IMR-90 (cell line): ENCODE results near the gene COL23A1. TPM values are rescaled to one million over a fixed set of nuclear protein-coding genes. Genes with fewer than 3 reads are reported as not detected.

Experiments
- ATAC-seq: fragments of 200-7000 bp; cut with Tn5 transposase; 2 replicates; pipeline ENCODE4 v1.9.1; 2020; ENCODE audit warnings: low read depth, mild to moderate bottlenecking, moderate library complexity
- BruUV-seq: library from RNA; stranded (reverse); fragments of 400-500 nt; replicated peaks from 2 replicates; lab custom pipeline; 2021; lab: Mats Ljungman, UMichigan
- CTCF ChIA-PET: fragments of 300-600 bp; formaldehyde crosslinking; extraction: SDS; loops from one replicate; lab custom pipeline; 2021; ENCODE audit warnings: antibody characterized with exemption; lab: Yijun Ruan, JAX
- POLR2A ChIA-PET: fragments of 300-600 bp; sonication (Branson Sonifier 250); formaldehyde crosslinking; loops from one replicate; lab custom pipeline; 2022; ENCODE audit warnings: antibody characterized with exemption; ENCODE audit not compliant: unreplicated experiment; lab: Charles Lee
- DNase-seq: peaks from one replicate; pipeline ENCODE4 v3.0.0; 2013
- H2AFZ ChIP-seq: replicated peaks from 2 replicates; pipeline ENCODE3; 2013; ENCODE audit warnings: low read length, mild to moderate bottlenecking; ENCODE audit not compliant: poor library complexity
- H2AK5ac ChIP-seq: 2 replicates; pipeline ENCODE4 v1.6.1; 2013; ENCODE audit warnings: low read depth, low read length, inconsistent platforms
- H2AK9ac ChIP-seq: replicated peaks from 2 replicates; pipeline ENCODE3; 2013; ENCODE audit warnings: mild to moderate bottlenecking, low read depth, low read length, moderate library complexity; ENCODE audit not compliant: poor library complexity
- H2BK120ac ChIP-seq: 2 replicates; pipeline ENCODE4 v1.6.1; 2013; ENCODE audit warnings: low read depth, low read length, inconsistent platforms
- H2BK15ac ChIP-seq: 3 replicates; pipeline ENCODE4 v1.6.1; 2013; ENCODE audit warnings: low read depth, low read length, inconsistent platforms
- H2BK20ac ChIP-seq: 2 replicates; pipeline ENCODE4 v1.6.1; 2013; ENCODE audit warnings: low read depth, mild to moderate bottlenecking, inconsistent platforms, low read length, moderate library complexity
- H2BK5ac ChIP-seq: 2 replicates; pipeline ENCODE4 v1.6.1; 2013; ENCODE audit warnings: mild to moderate bottlenecking, low read depth, low read length, inconsistent platforms; ENCODE audit not compliant: poor library complexity, severe bottlenecking
- H3K14ac ChIP-seq: replicated peaks from 2 replicates; pipeline ENCODE4 v1.6.1; 2013; ENCODE audit warnings: low read depth, low read length, inconsistent platforms
- H3K18ac ChIP-seq: 2 replicates; pipeline ENCODE4 v1.6.1; 2013; ENCODE audit warnings: low read depth, low read length, control low read depth
- H3K23ac ChIP-seq: 2 replicates; pipeline ENCODE4 v1.6.1; 2013; ENCODE audit warnings: low read depth, low read length, inconsistent platforms
- H3K27ac ChIP-seq: 2 replicates; pipeline ENCODE4 v1.5.1; 2013; ENCODE audit warnings: mild to moderate bottlenecking, control low read depth, low read length; ENCODE audit not compliant: insufficient read depth
- H3K27me3 ChIP-seq: 2 replicates; pipeline ENCODE4 v1.6.1; 2013; ENCODE audit warnings: low read length; ENCODE audit not compliant: control insufficient read depth, insufficient read depth
- H3K36me3 ChIP-seq: 2 replicates; pipeline ENCODE4 v1.6.1; 2013; ENCODE audit warnings: low read length, mixed read lengths; ENCODE audit not compliant: control insufficient read depth, insufficient read depth
- H3K4ac ChIP-seq: 2 replicates; pipeline ENCODE4 v1.6.1; 2013; ENCODE audit warnings: low read depth, low read length, inconsistent platforms
- H3K4me1 ChIP-seq: 2 replicates; pipeline ENCODE4 v1.6.1; 2013; ENCODE audit warnings: low read length, mixed read lengths; ENCODE audit not compliant: control insufficient read depth, insufficient read depth
- H3K4me2 ChIP-seq: 2 replicates; pipeline ENCODE4 v1.6.1; 2013; ENCODE audit warnings: low read depth, mild to moderate bottlenecking, control low read depth, low read length, moderate library complexity
- H3K4me3 ChIP-seq: 2 replicates; pipeline ENCODE4 v1.5.1; 2013; ENCODE audit warnings: low read depth, mild to moderate bottlenecking, control low read depth, low read length, moderate library complexity; ENCODE audit not compliant: insufficient read depth
- H3K56ac ChIP-seq: 2 replicates; pipeline ENCODE4 v1.6.1; 2013; ENCODE audit warnings: low read length, inconsistent platforms; ENCODE audit not compliant: insufficient read depth; ENCODE audit errors: extremely low read depth
- H3K79me1 ChIP-seq, 2 experiments: 2 replicates each; pipeline ENCODE4 v1.6.1; 2013; ENCODE audit warnings: low read length in 2 of 2, inconsistent platforms in 1 of 2, low read depth in 1 of 2
- H3K9ac ChIP-seq: 2 replicates; pipeline ENCODE4 v1.6.1; 2013; ENCODE audit warnings: low read depth, low read length, control low read depth
- H3K9me1 ChIP-seq: 2 replicates; pipeline ENCODE4 v1.6.1; 2013; ENCODE audit warnings: low read length, inconsistent platforms; ENCODE audit not compliant: insufficient read depth
- H3K9me3 ChIP-seq: 2 replicates; pipeline ENCODE4 v1.6.1; 2013; ENCODE audit warnings: low read length; ENCODE audit not compliant: control insufficient read depth, insufficient read depth
- H4K20me1 ChIP-seq: 2 replicates; pipeline ENCODE4 v1.6.1; 2013; ENCODE audit warnings: low read length, inconsistent platforms; ENCODE audit not compliant: insufficient read depth
- H4K5ac ChIP-seq: 2 replicates; pipeline ENCODE4 v1.6.1; 2013; ENCODE audit warnings: mild to moderate bottlenecking, low read depth, low read length, control low read depth
- H4K8ac ChIP-seq, 2 experiments: 2 replicates each; pipeline ENCODE4 v1.6.1; 2013; ENCODE audit warnings: low read depth in 2 of 2, low read length in 2 of 2, control low read depth in 1 of 2, inconsistent platforms in 1 of 2
- H4K91ac ChIP-seq: 2 replicates; pipeline ENCODE4 v1.6.1; 2013; ENCODE audit warnings: low read depth, low read length, inconsistent platforms; ENCODE audit not compliant: insufficient read depth
- BHLHE40 ChIP-seq: fragments of 150-350 bp; IDR thresholded peaks from 2 replicates; pipeline ENCODE4 v1.6.1; 2016; ENCODE audit warnings: mild to moderate bottlenecking, low read depth, low read length
- CEBPB ChIP-seq: IDR thresholded peaks from 2 replicates; pipeline ENCODE4 v1.6.1; 2012; ENCODE audit warnings: low read depth, low read length, improper control_type of control experiment
- CHD1 ChIP-seq: IDR thresholded peaks from 2 replicates; pipeline ENCODE4 v1.6.1; 2012; ENCODE audit warnings: low read depth, low read length, improper control_type of control experiment
- ELK1 ChIP-seq: fragments of 150-350 bp; IDR thresholded peaks from 2 replicates; pipeline ENCODE4 v1.6.1; 2016; ENCODE audit warnings: low read depth, mild to moderate bottlenecking, low read length, moderate library complexity, borderline replicate concordance
- FOS ChIP-seq: fragments of 150-350 bp; IDR thresholded peaks from 2 replicates; pipeline ENCODE4 v1.6.1; 2016; ENCODE audit warnings: low read depth, low read length
- MAFK ChIP-seq: IDR thresholded peaks from 2 replicates; pipeline ENCODE4 v1.6.1; 2012; ENCODE audit warnings: low read depth, low read length, improper control_type of control experiment
- MAZ ChIP-seq: IDR thresholded peaks from 2 replicates; pipeline ENCODE4 v1.6.1; 2012; ENCODE audit warnings: low read depth, mild to moderate bottlenecking, low read length, improper control_type of control experiment, moderate library complexity, borderline replicate concordance
- MXI1 ChIP-seq: IDR thresholded peaks from 2 replicates; pipeline ENCODE4 v1.6.1; 2012; ENCODE audit warnings: low read depth, mild to moderate bottlenecking, low read length, moderate library complexity, borderline replicate concordance
- NFE2L2 ChIP-seq: fragments of 150-350 bp; IDR thresholded peaks from 2 replicates; pipeline ENCODE4 v1.6.1; 2016; ENCODE audit warnings: low read depth, mild to moderate bottlenecking, low read length
- POLR2A ChIP-seq: IDR thresholded peaks from 2 replicates; pipeline ENCODE4 v1.6.1; 2012; ENCODE audit warnings: mild to moderate bottlenecking, low read depth, low read length
- RAD21 ChIP-seq: IDR thresholded peaks from 2 replicates; pipeline ENCODE4 v1.6.1; 2012; ENCODE audit warnings: low read length, improper control_type of control experiment
- RCOR1 ChIP-seq: IDR thresholded peaks from 2 replicates; pipeline ENCODE4 v1.6.1; 2012; ENCODE audit warnings: mild to moderate bottlenecking, low read length, improper control_type of control experiment; ENCODE audit not compliant: insufficient replicate concordance
- RFX5 ChIP-seq: IDR thresholded peaks from 2 replicates; pipeline ENCODE4 v1.8.0; 2012; ENCODE audit warnings: low read depth, mild to moderate bottlenecking, low read length, moderate library complexity
- USF2 ChIP-seq: fragments of 150-350 bp; IDR thresholded peaks from 2 replicates; pipeline ENCODE4 v1.6.1; 2017; ENCODE audit warnings: mild to moderate bottlenecking, antibody characterized with exemption, low read length, low read depth
- WGBS, 2 experiments: methylation state at CpG; one replicate each; pipeline versions ENCODE4 v1.1.5 to v1.1.7; 2013; ENCODE audit warnings: missing lambda C conversion rate in 2 of 2; ENCODE audit not compliant: insufficient read length in 1 of 2; ENCODE audit errors: extremely low coverage in 2 of 2; 5-methylcytosine and 5-hydroxymethylcytosine counted together
- dilution Hi-C: fragments of 300-500 bp; cut with HindIII; formaldehyde crosslinking; loops from one replicate; pipeline ENCODE4 v1.14.3; 2018; ENCODE audit warnings: low sequenced_read_pairs; ENCODE audit not compliant: unreplicated experiment
- in situ Hi-C: fragments of 300-500 bp; cut with MboI; formaldehyde crosslinking; loops from 3 replicates; pipeline ENCODE4 v1.14.3; 2019; ENCODE audit warnings: low sequenced_read_pairs, inconsistent platforms, mixed read lengths
- intact Hi-C: fragments of 100-400 bp; cut with micrococcal nuclease; formaldehyde crosslinking; loops from 2 replicates; pipeline ENCODE4 v1.10.0; 2022
- polyA plus RNA-seq, 3 experiments: library from polyadenylated mRNA; depleted of rRNA; stranded (reverse); fragments of >200 nt; gene quantifications; 2 replicates each; pipeline ENCODE4 v1.2.3, GENCODE V29; 2012; ENCODE audit warnings: low replicate concordance in 1 of 3
- total RNA-seq: library from RNA; depleted of rRNA; stranded (reverse); fragments of >200 nt; gene quantifications from 2 replicates; pipeline ENCODE4 v1.2.3, GENCODE V29; 2012

Gene COL23A1
- total and polyA plus RNA-seq, 2 of the 4 experiments (the other 2 are of a cell fraction), result not detected

DNA sequence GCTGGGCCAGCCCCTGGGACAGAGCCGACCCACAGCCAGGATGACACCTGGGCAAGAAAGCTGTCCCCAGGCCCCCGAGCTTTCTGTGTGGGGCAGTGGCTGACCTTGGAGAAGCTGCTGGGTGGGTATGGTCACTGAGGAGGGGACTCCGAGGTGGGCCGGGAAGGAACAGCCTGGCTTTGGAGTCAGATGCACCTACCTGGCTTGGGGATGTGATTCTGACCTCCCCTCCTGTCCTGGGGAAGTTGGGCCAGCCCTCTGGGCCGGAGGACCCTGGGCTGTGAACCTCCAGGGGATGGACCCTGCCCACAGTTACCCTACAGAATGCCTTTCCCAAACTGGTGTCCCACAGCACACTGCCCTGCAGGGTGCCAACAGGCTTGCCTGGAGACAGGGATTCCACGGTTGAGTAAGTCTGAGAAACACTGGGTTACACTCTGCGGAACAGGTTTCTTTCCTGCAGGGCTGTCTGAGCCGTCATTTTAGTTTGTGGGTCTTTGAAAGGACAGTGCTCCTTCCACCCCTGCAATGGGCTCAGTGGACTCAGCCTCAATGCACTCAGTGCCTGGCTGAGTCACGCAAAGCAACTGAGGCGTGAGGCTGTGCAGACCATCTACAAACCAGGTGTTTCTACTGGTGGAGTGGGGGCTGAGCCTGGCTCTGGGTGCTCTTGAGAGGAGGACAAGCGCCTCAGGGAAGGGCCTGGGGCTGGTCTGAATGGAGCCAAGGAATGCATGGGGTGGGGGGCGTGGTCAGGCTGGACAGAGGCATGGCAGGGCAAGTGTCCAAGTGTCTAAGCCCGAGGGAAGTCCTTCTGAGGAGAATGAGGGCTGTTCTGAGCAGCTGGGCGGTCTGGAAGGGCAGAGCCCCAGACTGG, 316.3 kb downstream of the COL23A1 start (continued):
- TF ChIP-seq MXI1, result no peak

- Histone ChIP-seq H3K23ac (no peak overlapping the region), H3K79me1 (no peaks in the 10 kb centered on the region), H3K56ac (no peak overlapping the region), H3K14ac (no peak overlapping the region), H3K4me1 (no peaks in the 10 kb centered on the region), H4K91ac (no peak overlapping the region), H3K36me3 (no peaks in the 10 kb centered on the region), H2BK20ac (no peak overlapping the region), H3K4me2 (no peak overlapping the region), H2BK5ac (no peak overlapping the region), H4K8ac (no peak overlapping the region), H3K18ac (no peak overlapping the region), H4K20me1 (no peaks in the 10 kb centered on the region), H2AFZ (no peak overlapping the region), H3K27ac (no peak overlapping the region), H3K9me3 (peaks cover 9% of the 10 kb centered on the region), H3K4ac (no peak overlapping the region), H2BK120ac (no peak overlapping the region), H3K27me3 (no peaks in the 10 kb centered on the region; the same call in 1 of the 2 replicates), H4K5ac (no peak overlapping the region), H3K9ac (no peak overlapping the region), H3K4me3 (no peak overlapping the region), H2AK9ac (no peak overlapping the region), H2BK15ac (no peak overlapping the region), H2AK5ac (no peak overlapping the region), H3K9me1 (no peaks in the 10 kb centered on the region)
- 48% methylated on average over 3 of the region's 15 CpGs; no CpG with 5 or more reads in 1 of the 2 experiments for WGBS, 2 experiments
- CTCF ChIA-PET, result no interaction called here
- no peak for ATAC-seq
- POLR2A ChIA-PET, result no interaction called here
- dilution Hi-C loops (no loop called here), in situ Hi-C loops (no loop called here), intact Hi-C loops (no loop called here)
- BruUV-seq, result no TSS peak
- DNase-seq, result no peak
- TF ChIP-seq POLR2A (no peak), RCOR1 (no peak), ELK1 (no peak), RAD21 (no peak), NFE2L2 (no peak), MAFK (no peak), MAZ (no peak), MXI1 (no peak), RFX5 (no peak), BHLHE40 (no peak), USF2 (no peak), FOS (no peak), CHD1 (no peak), CEBPB (no peak)
Measured at GRCh38 chr5:178273041-178273440, 317.2 kb downstream of the COL23A1 start.
